Fibroblast of villous mesenchyme (primary cell): ENCODE measurements around the gene ING3. TPM values are rescaled to one million over a fixed set of nuclear protein-coding genes. Genes with fewer than 3 reads are reported as not detected.
A peak's percentile ranks its signal among the peaks of the same experiment; 100 is the strongest.

Experiments
- DNase-seq: peaks from one replicate; pipeline ENCODE4 v3.0.0-alpha.2; 2010; ENCODE audit warnings: low read depth
- H3K4me3 ChIP-seq: 2 replicates; pipeline ENCODE4 v1.5.1; 2011; ENCODE audit warnings: low read depth, mild to moderate bottlenecking, low read length
- CTCF ChIP-seq: IDR thresholded peaks from 2 replicates; pipeline ENCODE4 v1.5.1; 2012; ENCODE audit warnings: low read depth, mild to moderate bottlenecking, low read length; ENCODE audit not compliant: insufficient read depth
- total RNA-seq: library from RNA; depleted of rRNA; stranded (reverse); fragments of >200 nt; gene quantifications from 2 replicates; pipeline ENCODE4 v1.2.3, GENCODE V29; 2012

The ING3 gene
- total RNA-seq, 1 donor: 21.2 TPM

GRCh38 chr7:120987683-120988590, 37.4 kb downstream of the ING3 start:
- peak; percentile 98 for TF ChIP-seq CTCF
- DNase-seq: peak; percentile 96
- H3K4me3 ChIP-seq: peak overlapping the region; percentile 65

- peak; percentile 91 for DNase-seq
- peak within 1 kb of the TSS; percentile 65 for H3K4me3 ChIP-seq
- no peak for TF ChIP-seq CTCF
Measured at GRCh38 chr7:120988591-120989256, 38.1 kb downstream of the ING3 start, which contains the start of gene CPED1. Gene CPED1 (plus strand): TSS chr7:120988711. CDS start chr7:120989622, 911 bp downstream.

GRCh38 chr7:120989257-120990220, 39.0 kb downstream of the ING3 start:
- TF ChIP-seq CTCF: no peak
- no peak for DNase-seq
- peak overlapping the region; percentile 65 for H3K4me3 ChIP-seq

GRCh38 chr7:120990468-120991118, 40.0 kb downstream of the ING3 start:
- no peak for DNase-seq

GRCh38 chr7:120991161-120991560, 40.6 kb downstream of the ING3 start:
- peak overlapping the region; percentile 65 for H3K4me3 ChIP-seq
- no peak for TF ChIP-seq CTCF
- DNase-seq: no peak

More at GRCh38 chr7:120990468-120991118, 40.0 kb downstream of the ING3 start:
- no peak for TF ChIP-seq CTCF
- H3K4me3 ChIP-seq: peak overlapping the region; percentile 65

- peak overlapping the region; percentile 65 for H3K4me3 ChIP-seq
- no peak for TF ChIP-seq CTCF
- DNase-seq: peak; percentile 58
Measured at GRCh38 chr7:120991581-120991980, 41.0 kb downstream of the ING3 start.
